Retina (tissue), 1 donor: ENCODE data around the gene ATF2.
A peak's percentile ranks its signal among the peaks of the same experiment; 100 is the strongest.
"Not testable (repeated sequence)": the region's sequence is repeated elsewhere in the genome, so short reads cannot be mapped to it uniquely, and the experiment has no call there.

Experiments
- DNase-seq: peaks from one replicate; pipeline ENCODE4 v3.0.0-alpha.2; 2016

Gene ATF2

DNA sequence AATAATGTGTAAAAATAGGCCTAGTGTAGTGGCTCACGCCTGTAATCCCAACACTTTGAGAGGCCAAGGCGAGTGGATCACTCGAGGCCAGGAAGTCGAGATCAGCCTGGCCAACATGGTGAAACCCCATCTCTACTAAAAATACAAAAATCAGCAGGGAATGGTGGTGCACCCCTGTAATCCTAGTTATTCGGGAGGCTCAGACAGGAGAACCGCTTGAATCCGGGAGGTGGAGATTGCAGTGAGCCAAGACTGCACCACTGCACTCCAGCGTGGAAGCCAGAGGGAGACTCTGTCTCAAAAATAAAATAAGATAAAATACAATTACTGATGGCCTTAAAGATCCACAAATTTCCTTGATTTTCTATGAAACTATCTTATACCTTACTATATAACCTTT, 3.8 kb downstream of the ATF2 start:
- no peak for DNase-seq

DNA sequence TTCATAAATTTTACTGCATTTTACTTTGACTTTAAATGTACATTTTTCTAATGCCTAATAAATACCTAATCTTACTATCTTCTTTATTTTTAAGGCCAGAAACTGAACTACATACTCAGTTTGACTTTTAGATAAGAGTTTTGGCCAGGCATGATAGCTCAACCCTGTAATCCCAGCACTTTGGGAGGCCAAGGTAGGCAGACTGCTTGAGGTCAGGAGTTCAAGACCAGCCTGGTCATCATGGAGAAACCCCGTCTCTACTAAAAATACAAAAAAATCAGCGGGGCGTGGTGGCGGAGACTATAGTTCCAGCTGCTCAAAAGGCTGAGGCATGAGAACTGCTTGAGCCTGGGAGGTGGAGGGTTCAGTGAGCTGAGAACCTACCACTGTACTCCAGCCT, 9.1 kb downstream of the ATF2 start:
- DNase-seq = no peak

DNA sequence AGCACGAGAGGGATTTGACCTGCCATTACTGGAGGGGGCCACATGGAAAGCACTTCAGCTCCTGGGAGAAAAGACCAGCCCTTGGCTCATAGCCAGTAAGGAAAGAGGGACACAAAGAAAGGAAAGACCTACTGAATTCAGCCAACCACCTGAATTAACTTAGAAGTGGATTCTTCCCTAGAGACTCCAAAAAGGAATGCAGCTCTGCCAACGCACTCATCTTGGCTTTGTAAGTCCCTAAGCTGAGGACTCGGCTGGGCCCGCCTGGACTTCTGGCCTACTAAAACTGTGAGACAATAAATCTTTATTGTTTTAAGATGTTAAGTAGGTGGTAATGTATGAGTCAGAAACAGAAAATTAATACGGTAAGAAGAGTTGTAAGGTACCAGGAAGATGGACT, 11.5 kb downstream of the ATF2 start:
- no peak for DNase-seq

DNA sequence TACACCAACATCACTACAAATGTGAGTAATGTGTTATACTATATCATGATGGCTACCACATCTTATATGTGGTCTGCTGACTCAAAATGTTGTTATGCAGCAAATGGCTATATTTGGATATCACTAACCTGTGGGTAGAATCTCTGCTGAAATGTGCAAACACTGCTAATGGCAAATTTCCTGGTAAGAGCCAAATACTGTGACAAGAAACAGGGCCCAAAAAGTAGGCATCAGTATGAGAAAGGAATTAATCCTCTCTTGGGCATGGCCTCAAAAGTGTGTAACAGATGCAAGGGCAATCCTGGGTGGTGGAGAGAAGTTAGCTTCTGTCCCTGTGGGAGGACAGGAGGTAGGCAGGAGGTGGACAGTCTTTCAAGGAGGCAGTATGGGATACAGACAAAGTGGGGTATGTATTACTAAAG, 13.3 kb downstream of the ATF2 start:
- no peak for DNase-seq

DNA sequence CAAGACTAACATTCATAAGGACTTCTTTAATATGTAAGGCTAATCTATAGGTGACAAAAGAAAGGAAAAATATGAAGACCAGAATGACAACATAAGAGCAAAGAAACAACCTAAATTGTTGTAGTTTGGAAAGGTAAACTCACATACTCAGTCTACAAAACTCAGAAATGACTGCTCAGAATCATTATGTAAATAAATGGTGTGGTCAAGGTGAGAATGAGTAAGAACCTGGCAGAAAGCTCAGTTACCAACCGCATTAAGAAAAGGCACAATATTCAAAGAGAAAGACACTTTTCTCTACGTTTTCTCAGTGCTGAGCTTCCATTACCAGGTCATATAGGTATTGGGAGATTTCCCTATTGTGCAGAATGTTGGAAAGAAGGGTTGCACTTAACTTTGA, 15.8 kb downstream of the ATF2 start:
- DNase-seq = no peak

DNA sequence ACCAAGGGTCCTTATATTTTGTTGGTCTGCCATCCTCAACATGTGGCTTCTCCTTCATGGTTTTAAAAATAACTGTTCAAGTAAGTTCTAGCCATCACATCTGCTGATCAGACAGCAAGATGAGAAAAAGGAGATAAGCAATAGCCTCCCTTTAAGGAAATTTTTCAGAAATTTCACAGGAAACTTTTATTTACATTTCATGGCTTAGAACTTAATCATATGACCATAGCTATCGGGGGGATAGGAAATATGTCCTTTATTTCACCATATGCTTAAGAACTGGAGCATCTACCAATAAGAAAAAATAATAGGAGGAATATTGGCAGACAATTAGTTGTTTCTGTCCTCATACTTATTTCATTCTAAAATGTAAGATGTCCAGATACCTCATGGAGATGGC, 16.2 kb downstream of the ATF2 start:
- DNase-seq = no peak

DNA sequence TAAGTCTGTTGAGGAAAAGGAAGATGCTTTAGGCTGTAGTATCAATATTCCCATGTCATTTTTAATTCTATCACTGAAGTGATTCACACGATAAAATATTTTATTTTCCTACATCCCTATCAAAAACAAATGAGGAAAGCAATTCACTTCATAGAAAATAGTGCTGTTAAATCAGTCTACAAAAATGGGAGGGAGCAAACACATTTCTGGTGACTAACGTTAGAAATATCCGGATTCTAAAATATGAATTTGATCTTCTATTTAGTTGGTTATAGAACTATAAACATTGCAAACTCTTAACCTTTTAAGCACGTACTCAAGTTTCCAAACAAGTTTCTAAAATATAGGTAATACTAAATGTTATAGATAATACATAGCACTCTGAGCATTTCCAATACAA, 20.8 kb downstream of the ATF2 start:
- DNase-seq = no peak

DNA sequence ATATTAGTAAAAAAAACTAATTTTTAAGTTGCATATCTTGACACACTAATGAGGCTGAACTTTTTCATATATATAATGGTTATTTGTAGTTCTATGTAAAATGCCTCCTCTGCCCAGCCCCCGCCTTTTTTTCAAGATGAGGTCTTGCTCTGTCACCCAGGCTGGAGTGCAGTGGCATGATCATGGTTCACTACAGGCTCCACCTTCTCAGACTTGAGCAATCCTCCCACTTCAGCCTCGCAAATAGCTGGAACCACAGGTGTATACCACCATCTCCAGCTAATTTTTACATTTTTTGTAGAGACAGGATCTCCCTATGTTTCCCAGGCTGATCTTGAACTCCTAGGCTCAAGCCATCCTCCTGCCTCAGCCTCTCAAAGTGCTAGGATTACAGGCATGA, 24.3 kb downstream of the ATF2 start:
- no peak for DNase-seq

DNA sequence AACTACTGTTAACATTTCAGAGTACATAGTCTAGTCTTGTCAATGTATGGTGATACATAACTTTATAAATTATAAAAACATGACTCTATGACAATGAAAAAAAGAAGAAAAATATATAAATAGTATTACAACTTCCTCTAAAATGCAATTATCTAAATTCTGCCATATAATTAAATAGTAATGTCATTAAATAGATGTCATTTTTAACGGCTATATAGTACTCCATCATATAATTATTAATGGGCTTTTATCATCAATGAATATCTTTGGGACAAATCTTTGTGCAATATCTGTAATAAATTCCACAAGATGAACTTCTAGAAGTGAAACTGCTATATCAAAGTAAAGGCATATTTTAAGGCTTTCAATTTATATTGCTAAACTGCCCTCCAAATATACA, 24.8 kb downstream of the ATF2 start:
- no peak for DNase-seq

DNA sequence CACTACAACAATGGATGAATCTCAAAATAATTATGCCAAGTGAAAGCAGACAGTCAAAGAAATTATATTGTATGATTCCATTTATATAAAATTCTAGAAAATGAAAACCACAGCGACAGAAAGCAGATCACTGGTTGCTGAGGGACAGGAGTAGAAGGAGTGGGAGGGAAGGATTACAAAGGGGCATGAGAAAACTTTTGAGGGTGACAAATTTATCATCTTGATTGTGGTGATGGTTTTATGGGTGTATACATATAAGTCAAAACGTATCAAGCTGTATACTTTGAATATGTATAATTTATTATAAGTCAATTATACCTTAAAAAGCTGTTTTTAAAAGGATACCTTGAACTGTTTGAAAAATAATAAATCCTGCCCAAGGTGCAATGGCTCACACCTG, 27.7 kb downstream of the ATF2 start:
- no peak for DNase-seq

DNA sequence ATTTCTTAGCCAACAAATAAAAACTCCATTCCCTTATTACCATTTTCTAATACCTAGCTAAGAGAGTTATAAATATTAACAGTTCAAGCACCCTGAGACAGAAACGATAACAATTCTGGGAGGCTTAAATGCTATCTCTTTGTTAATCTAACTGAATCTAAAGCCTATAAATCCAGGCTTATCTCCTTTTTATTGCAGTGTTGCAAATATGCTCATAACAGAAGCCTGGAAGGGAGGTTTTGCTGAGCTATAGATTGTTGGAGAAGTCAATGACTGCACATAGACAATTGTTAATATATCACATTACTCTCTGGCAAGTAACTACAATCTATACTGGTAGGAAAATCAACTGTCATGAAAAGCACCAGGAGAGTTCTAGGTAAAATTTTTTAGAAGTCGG, 30.2 kb downstream of the ATF2 start:
- no peak for DNase-seq

DNA sequence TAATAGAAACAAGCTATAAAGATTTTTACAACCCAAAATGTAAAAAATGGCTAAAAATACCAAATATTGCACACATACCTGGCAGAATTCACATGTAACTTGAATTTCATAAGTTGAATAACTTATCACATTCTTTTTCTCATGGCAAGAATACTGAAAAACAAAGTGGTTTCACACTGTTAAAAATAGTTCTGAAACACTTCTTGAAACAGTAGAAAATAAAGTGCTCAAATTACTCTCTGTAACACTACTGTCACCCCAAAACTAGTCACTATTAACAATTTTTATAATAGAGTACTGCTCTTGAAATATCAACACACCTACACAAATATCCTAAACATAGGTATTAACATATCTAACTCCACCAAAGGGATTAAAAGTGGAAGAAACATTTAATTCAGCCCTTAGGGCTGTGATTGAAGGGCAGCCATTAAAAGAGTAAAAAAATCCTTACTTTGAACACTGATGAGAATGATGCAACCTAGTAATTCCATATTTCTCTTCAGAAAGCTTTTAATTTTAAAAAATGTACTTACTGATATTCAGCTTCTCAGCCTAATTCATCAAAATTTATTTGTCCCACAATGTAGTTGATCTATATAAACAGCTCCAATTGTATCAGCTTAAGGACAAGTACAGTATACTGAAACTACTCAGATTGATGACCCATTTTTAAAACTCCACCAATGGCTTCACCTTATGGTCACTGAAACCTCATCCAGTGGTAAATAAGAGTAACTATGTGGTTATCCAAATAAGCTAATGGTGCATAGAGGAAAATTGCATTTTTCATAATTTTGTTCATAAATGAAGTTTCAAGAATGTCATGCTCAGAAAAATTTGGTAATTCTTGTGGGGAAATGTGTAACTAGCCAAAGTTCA, 31.4 kb downstream of the ATF2 start:
- no peak for DNase-seq

DNA sequence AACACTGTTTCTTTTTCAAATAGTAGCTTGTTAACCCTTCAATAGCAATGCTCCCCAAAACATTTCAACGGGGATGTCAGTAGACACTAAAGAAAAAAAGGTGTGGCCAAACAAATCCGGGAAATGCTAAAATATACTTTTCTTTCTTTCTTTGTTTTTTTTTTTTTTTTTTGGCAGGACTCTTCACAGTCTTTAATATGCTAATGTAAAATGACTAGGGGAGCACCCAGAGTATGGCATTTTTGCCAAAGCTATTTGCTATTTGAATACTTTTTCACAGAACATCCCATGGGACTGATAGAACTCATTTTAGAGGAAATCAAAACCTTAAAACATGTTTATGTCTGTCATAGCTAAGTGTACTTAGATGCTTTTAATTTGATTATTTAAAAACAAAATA, 32.1 kb downstream of the ATF2 start:
- DNase-seq = no peak

DNA sequence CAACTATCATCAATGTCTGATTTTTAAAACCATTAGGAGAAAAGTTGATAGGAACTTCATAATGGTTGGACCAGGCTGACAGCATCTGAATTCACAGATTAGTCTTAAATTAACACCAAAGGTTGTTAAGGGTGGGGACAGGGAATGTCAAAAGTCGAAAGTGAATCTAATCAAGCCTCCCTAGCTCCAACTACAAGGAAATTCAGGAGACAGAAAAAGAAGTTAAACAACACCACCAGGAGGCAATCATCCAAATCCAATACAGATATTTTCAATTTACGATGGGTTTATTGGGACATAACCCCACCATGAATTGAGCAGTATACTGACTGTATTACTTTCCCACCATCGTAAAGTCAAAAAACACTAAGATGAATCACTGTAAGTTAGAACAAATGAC, 32.8 kb downstream of the ATF2 start:
- DNase-seq = no peak

DNA sequence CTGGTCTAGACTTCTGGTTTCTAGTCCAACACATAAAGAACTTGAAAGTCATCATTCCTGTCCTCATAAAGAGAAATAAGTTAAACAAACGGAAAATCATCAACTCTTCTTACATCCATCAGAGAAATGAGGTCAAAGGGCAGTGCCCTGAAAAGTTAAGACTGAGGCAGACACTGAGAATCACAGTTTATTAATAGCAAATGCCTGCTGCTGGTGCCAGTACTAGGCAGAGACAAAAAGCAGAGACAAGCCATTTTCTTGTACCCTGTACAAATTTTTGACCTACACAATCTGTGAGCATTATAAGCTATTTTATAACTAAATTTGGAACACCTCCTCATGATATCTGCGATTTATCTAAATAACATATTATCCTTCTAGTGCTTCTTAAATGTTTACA, 36.8 kb downstream of the ATF2 start:
- DNase-seq = no peak

DNA sequence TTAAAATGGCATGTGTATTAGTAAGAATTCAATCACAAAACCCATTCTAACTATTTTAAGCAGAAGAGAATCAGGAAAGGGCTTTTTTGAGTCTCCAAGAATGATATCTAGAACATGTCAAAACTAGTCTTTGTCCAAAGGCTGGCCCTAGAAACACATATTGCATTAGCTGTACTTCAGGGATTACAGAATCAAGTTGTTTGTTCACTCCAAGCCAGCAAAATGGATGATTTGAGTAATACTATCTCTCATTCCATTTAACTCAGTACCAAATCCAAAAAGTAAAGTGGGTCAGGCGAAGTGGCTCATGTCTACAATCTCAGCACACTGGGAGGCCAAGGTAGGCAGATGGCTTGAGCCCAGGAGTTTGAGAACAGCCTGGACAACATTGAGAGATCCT, 41.3 kb downstream of the ATF2 start:
- no peak for DNase-seq

DNA sequence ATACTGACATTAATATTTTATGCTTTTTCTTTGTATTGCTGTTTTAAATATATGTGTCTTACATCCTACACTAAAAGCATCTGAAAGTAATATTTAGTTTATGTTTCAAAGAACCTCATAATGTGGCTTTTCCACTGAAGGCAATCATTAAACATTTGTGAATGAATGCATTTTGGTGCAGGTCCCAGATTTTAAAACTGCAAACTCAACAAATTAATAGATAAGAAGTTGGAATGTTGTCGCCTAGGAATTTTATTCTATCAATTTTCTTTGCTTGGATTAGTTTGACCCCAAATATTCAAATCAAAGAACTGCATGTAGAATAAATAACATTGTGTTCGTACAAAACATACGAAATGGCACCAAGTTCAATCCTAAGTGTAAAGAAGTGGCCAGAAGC, 44.7 kb downstream of the ATF2 start:
- no peak for DNase-seq

DNA sequence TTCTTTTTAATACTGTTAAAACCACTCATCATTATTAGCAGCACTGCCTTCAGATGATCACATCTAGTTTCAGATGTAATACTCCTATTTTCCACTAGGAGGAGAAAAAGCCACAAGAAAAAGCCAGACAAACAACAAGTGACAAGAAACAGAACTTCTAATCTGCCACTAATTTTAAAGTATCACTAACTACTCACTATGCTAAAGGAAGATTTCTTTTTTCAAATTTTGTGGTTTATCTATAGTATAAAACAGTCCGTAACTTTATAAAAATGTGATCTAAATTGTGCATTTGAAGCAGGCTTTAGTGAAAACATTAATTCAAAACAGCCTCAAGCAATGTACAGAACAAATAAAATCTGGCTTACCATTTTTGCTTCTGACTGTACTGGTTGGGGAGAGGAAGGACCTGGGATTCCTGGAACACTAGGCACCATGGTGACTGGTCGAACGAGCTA, 56.8 kb downstream of the ATF2 start:
- peak; percentile 26 for DNase-seq

DNA sequence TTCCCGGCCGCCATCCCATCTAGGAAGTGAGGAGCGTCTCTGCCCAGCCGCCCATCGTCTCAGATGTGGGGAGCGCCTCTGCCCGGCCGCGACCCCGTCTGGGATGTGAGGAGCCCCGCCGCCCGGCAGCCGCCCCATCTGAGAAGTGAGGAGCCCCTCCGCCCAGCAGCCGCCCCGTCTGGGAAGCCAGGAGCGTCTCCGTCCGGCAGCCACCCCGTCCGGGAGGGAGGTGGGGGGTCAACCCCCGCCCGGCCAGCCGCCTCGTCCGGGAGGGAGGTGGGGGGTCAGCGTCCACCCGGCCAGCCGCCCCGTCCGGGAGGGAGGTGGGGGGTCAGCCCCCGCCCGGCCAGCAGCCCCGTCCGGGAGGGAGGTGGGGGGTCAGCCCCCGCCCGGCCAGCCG, 59.9 kb downstream of the ATF2 start:
- not testable (repeated sequence) for DNase-seq

DNA sequence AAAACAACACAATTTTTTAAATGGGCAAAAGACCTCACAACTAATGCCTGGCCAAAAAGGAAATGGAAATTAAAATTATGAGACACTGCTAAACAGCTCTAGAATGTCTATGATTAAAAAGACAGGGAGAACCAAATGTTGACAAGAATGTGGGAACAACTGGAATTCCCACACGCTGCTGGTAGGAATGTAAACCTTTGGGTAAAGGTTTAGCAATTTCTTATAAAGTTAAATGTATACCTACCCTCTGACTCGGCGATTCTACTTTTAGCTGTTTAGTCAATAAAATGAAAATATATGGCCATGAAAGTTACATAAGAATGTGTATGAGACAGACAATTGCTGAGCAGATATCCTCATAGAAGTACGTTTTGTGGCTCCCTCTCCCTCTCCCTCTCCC, 60.9 kb downstream of the ATF2 start:
- no peak for DNase-seq

DNA sequence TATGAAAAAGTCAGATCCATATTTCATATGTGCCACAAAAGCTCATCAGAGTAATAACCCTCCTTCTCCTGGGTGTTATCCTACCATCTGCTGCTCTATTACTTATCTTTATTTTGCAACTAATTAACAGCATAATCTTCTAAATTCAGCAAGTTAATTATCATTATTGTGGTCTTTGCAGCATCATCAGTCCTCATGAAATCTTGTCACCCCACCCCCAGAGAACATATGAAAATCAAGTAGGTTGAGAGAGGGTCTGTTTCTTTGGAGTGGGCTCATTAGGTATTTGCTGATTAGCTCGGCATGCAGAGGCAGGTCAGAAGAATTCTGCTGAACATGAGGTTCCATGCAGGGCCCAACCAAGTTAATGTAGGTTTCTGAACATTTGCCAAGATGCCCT, 64.8 kb downstream of the ATF2 start:
- peak; percentile 8 for DNase-seq

DNA sequence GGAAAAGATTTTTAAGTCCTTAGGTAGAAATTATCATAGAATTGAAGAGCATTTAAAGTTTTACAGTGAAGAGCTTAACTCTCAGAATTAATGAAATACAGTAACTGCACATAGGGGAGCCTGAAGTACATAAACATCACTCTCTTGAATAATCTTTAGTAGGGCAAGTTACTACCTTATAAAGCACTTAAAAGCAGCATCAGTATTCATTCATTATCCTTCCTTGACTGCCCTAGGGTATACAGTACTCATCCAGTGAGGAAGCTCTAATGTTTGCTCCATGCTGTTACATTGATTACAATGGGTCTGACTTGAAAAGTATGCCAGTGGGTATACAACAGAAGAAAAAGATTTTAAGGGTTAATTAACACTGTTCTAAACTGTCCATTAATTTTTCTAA, 66.5 kb downstream of the ATF2 start:
- DNase-seq = no peak

DNA sequence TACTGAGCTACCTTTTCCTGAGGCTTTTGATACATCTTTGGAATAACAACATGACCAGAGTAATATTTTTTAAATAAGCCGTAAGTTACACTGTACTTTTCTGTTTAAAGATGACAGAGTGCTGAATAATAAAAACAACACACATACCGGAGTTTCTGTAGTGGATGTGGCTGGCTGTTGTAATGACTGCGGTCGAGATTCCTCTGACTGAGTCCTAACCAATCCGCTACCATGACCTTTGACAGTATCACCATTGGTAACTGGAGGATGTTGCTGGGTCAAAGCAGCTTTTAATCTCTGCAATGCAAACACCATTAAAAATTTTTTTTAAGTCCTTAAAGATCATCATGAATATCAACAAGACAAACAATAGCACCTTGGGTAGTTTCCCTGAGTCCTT, 70.7 kb downstream of the ATF2 start:
- no peak for DNase-seq

DNA sequence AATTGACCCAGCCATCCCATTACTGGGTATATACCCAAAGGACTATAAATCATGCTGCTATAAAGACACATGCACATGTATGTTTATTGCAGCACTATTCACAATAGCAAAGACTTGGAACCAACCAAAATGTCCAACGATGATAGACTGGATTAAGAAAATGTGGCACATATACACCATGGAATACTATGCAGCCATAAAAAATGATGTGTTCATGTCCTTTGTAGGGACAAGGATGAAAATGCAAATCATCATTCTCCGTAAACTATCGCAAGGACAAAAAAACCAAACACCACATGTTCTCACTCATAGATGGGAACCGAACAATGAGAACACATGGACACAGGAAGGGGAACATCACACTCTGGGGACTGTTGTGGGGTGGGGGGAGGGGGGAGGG, 83.9 kb downstream of the ATF2 start:
- DNase-seq = not testable (repeated sequence)

DNA sequence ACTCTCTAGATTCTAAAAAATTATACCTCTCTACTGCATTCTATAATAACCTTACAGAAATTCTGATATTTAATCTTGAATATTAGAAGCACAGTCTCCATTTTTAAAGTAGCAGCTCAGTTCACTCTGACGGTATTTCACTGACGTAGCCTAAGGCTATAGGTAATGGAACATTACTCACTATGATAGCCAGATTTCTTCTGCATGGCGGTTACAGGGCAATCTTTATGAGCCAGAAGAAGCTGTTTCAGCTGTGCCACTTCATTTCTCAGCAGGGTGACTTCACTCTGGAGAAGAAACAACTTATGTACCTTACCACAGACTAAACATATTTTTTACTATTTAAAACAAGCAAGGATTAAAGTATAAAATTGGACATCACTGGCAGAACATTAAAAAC, 87.5 kb downstream of the ATF2 start:
- no peak for DNase-seq
